Measurements from ENCODE around the gene ELMOD3. TPM values are rescaled to one million over a fixed set of nuclear protein-coding genes. Genes with fewer than 3 reads are reported as not detected.

Gene ELMOD3
- total and polyA plus RNA-seq, 8 donors, result 20.8 to 40.5 (median 31.8) TPM

GRCh38 chr2:85418132-85419008 is 63.8 kb downstream of the ELMOD3 start, which contains the start of gene SH2D6:
TSS of gene SH2D6 (plus strand) at chr2:85418714. CDS start at chr2:85429466, 10,752 bp downstream.
- Histone ChIP-seq H3K9me3 (no peaks in the 10 kb centered on the region), H3K4me1 (peaks cover 24 to 65% of the 10 kb centered on the region in 2 donors), H3K27me3 (no peaks in the 10 kb centered on the region), H3K36me3 (no peaks in the 10 kb centered on the region), H3K27ac (peak within 1 kb of the TSS; percentile 87 to 90), H3K4me3 (peak within 1 kb of the TSS; percentile 57 to 58)
- peak; percentile 62 for ATAC-seq
- no peak for TF ChIP-seq CTCF (IDR thresholded peaks at IDR 0.05)
- DNase-seq, result peak; percentile 85 to 94 (median 88)
- intact Hi-C loops (cut with DNase I), result loop anchor here in 1 of 2 donors (10.0 kb wide), 1 partner anchor 136 kb away; no protein-coding TSS in a partner anchor

- peak overlapping the region; percentile 87 to 90 for H3K27ac ChIP-seq
- DNase-seq, result no peak
- no peaks in the 10 kb centered on the region for H3K9me3 ChIP-seq
- TF ChIP-seq CTCF (IDR thresholded peaks at IDR 0.05), result no peak
- peaks cover 21 to 57% of the 10 kb centered on the region in 2 donors for H3K4me1 ChIP-seq
- ATAC-seq, result no peak
- no peaks in the 10 kb centered on the region for H3K36me3 ChIP-seq
- no peaks in the 10 kb centered on the region for H3K27me3 ChIP-seq
- intact Hi-C loops (cut with DNase I), result loop anchor here in 1 of 2 donors (10.0 kb wide), 1 partner anchor 136 kb away; no protein-coding TSS in a partner anchor
- H3K4me3 ChIP-seq, result peak overlapping the region; percentile 57 to 58
Measured at GRCh38 chr2:85419009-85419675, 64.6 kb downstream of the ELMOD3 start.

- no peaks in the 10 kb centered on the region for H3K9me3 ChIP-seq
- H3K27ac ChIP-seq, result peak overlapping the region; percentile 86 to 87
- intact Hi-C loops (cut with DNase I), result loop anchor here in 1 of 2 donors (2.0 kb wide), 1 partner anchor 132 kb away; no protein-coding TSS in a partner anchor
- TF ChIP-seq CTCF (IDR thresholded peaks at IDR 0.05), result peak; percentile 100
- H3K36me3 ChIP-seq, result no peaks in the 10 kb centered on the region
- DNase-seq (peak; percentile 87 to 97 (median 91)), ATAC-seq (peak; percentile 87)
- no peaks in the 10 kb centered on the region for H3K27me3 ChIP-seq
- H3K4me3 ChIP-seq, result peak overlapping the region in 1 of 2 donors; percentile 0
- peaks cover 21 to 46% of the 10 kb centered on the region in 2 donors for H3K4me1 ChIP-seq
Measured at GRCh38 chr2:85420536-85421259, 66.1 kb downstream of the ELMOD3 start.

GRCh38 chr2:85421260-85422071 is 66.9 kb downstream of the ELMOD3 start:
- Histone ChIP-seq H3K27me3 (no peaks in the 10 kb centered on the region), H3K4me3 (no peak overlapping the region), H3K36me3 (no peaks in the 10 kb centered on the region), H3K4me1 (peaks cover 21 to 40% of the 10 kb centered on the region in 2 donors), H3K9me3 (no peaks in the 10 kb centered on the region), H3K27ac (peak overlapping the region; percentile 86 to 87)
- peak; percentile 64 for ATAC-seq
- TF ChIP-seq CTCF (IDR thresholded peaks at IDR 0.05), result no peak
- intact Hi-C loops (cut with DNase I), result loop anchor here in 1 of 2 donors (2.0 kb wide), 1 partner anchor 131 kb away; no protein-coding TSS in a partner anchor
- peak in 1 of 4 donors; percentile 75 for DNase-seq
